NCI-H1105 treated with DMSO at 0.1 percent for 48 hours (cell line): ENCODE measurements around the gene COLQ.
"Not testable (repeated sequence)": the region's sequence is repeated elsewhere in the genome, so short reads cannot be mapped to it uniquely, and the experiment has no call there.

Experiments
- DNase-seq: peaks from one replicate; lab custom pipeline; 2025; lab: John Stamatoyannopoulos, UW

Gene COLQ

DNA sequence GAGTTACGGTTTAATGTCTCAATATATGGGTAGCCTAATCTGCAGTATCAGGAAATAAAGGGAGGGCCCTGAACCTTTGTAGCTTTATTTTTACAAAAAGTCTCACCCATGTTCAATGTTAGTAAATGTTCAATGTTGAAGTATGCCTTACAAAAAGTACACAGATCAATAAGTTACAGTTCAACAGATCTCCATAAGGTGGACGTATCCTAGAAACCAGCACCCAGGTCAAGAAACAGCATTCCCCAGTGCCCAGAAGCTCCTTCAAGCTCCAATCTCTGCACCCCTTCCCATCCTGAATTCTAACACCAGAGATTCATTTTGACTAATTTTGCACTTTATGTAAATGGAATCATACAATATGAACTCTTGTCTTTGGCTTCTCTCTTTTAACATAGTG lies 31.3 kb downstream of the COLQ start:
- DNase-seq: no peak

DNA sequence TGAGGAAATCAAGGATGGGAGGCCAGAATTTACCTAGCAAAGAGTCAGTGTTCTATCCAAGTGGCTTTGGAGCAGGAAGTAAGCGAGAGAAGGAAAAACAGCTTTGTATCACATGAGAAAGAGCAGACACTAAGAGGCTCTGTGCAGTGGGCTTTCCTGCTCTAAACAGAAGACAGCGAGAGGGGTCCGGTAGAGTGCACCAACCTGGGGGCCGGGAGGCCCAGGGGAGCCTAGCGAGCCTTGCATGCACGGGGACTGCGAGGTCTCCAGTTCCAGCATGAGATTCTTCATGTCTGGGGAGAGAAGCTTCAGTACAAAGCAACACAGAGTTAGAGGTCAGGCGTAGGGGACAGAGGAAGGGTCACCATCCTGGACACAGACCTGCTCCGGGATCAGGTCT lies 33.5 kb downstream of the COLQ start:
- DNase-seq: no peak

DNA sequence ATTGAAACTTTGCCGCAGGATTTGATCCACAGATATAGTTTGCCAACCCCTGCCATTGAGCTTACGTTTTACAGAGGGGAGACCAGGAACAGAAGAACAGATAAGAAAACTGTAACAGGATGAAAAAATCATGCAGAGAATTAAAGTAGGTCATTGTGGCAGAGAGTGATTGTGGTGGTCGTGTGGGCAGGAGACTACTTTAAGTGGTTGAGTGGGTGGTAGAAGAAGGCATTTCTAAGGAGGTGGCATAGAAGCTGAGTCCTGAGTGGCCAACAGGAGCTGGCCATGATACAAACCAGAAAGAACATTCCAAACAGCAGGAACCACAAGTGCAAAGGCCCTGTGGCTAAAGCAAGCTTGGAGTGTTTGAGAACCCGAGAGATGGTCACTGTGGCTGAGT lies 34.5 kb downstream of the COLQ start:
- DNase-seq: no peak

GRCh38 chr3:15486020-15486419 lies 35.5 kb downstream of the COLQ start:
- no peak for DNase-seq

DNA sequence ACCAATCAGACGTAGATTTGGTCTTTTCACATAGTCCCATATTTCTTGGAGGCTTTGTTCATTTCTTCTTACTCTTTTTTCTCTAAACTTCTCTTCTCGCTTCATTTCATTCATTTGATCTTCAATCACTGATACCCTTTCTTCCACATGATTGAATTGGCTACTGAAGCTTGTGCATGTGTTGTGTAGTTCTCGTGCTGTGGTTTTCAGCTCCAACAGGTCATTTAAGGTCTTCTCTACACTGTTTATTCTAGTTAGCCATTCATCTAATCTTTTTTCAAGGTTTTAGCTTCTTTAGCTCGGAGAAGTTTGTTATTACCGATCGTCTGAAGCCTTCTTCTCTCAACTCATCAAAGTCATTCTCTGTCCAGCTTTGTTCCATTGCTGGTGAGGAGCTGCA lies 37.0 kb downstream of the COLQ start:
- DNase-seq: not testable (repeated sequence)

DNA sequence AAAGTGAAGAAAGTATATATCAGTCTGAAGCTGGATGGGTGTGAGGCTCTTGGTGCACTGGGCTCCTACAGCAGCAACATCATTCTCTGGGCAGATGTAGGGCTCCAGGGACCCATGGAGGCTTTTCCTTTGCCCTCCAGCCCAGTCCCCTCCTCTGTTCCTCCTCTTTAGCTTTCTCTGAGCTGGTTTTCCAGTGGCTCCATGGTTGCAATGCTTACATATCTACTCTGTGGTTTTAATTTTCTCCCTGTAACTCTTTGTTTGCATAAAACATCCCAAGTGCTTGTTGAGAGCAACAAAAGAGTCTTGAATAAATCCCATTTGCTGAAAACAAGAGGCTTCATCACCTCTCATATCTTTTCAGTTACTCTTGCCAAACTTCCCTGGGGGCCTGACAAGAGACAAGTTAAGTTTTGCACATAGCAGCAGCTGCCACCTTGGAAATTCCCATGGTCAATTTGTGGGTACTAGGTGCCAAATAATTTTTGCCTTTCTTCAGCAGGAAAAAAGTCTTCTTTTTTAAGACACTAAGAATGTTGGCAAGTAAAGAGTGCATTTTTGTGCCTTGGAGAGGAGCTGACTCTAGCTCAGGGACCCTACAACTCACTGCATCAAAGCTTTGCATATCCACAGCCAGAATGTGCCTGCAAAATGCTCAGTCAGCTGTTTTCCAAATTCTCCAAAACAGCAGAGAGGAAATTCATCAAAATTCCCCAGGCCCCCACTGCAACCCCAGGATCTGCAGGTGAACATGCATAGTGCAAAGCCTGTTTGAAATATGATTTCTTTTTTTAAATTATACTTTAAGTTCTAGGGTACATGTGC lies 41.9 kb downstream of the COLQ start:
- no peak for DNase-seq

- DNase-seq: no peak
These were observed 42.9 kb downstream of the COLQ start for GRCh38 chr3:15478640-15478979.

- DNase-seq: no peak
These were observed 43.4 kb downstream of the COLQ start for GRCh38 chr3:15477951-15478639.

- no peak for DNase-seq
These were observed 45.1 kb downstream of the COLQ start for GRCh38 chr3:15476378-15476777.

DNA sequence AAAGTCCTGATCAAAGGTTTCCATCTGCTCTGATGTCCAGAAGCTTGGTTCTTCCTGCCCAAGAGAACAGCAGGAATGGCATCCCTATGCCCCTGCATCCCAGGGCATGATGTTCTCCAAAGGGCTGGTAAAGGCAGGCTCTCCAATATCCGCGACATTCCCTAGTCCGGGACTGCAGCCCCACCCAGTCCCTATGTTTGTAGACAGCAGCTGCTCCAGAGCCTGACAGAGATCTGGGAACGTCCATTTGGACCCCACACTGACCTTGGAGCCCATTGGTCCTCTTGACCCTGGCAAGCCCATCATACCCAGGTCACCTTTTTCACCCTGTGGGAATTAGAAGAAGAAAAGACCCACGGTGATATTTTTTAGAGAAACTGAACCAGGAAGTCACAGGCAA lies 46.3 kb downstream of the COLQ start:
- no peak for DNase-seq

DNA sequence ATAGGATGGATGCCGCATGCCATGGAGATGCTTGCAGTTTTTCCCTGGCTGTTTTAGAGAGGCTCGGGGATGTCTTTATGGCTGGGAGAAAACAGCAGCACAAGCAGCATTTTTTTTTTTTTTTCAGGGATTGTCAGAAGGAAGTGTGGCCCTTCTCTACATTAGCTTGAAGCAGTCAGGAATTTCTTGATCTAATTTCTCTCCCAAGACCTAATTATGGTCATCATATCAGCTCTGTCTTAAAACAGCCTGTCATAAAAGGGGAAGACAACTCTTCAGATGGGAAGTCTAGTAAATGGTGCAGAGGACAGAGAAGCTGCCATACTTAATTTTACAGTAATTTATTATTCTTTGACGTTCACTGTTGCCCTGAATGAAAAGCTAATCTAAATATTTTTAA lies 49.6 kb downstream of the COLQ start:
- DNase-seq: no peak

GRCh38 chr3:15470849-15471248 lies 50.7 kb downstream of the COLQ start:
- no peak for DNase-seq

DNA sequence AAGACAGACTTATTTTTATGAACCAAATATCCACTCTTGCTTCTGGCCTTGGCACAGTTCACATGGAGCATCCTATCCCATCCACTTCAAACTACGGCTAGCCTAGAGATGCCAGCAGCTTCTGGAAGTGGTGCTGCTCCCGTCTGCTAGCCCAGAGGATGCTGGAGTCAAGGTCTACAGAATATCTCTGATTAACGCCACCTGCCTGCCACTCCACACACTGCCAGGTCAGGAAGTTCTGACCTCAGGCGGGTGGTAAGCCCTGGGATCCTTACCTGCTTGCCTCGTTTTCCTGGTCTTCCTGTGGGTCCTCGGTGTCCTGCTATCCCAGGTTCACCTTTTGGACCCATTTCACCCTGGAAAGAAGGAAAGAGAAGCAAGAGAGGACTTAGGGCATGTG lies 51.2 kb downstream of the COLQ start:
- no peak for DNase-seq

DNA sequence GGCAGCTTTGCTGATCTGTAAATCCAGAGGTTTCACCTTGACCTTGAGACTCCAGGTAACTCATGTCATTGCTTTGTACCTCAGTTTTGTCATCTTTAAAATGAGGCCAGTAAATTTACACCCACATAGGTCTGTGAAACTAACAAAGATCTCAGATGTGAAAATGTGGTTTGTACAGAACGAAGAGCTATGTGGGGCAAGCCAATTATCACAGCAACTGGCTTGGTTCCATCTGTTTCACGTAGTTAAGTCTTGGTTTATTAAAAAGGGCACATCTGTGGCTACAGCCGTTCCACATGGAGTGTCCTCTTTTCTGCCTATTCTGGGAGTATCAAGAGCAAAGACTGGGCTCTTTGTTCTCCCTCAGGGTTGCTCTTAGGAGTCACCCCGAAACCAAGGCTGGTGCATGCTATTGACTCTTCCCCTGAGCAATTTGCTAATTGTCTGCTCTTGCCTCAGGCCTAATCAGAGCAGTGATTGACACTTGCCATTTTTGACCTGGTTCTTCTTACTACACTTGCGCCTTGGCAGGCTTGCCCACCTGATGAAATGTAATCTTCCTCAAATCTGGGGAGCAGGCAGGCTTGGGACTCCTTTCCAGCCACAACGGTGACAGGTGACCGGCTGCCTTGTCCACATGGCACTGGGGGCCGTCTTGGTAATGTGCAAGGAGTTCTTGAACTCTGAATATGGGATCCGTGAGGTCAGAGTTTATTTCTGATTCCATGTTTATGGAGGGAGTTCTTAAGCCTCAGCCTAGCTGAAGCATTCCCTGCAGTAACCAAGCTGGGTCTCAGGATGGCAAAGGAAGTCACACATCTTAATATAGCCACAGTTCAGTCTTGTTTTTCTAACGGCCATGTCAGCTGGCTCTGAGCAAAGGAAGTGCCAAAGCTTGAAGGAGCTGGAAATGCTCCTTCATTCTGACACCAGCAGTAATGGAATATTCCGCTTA lies 54.0 kb downstream of the COLQ start:
- no peak for DNase-seq

- DNase-seq: no peak
These were observed 55.5 kb downstream of the COLQ start for GRCh38 chr3:15465876-15466585.

- DNase-seq: no peak
These were observed 59.1 kb downstream of the COLQ start for GRCh38 chr3:15462451-15462850.

DNA sequence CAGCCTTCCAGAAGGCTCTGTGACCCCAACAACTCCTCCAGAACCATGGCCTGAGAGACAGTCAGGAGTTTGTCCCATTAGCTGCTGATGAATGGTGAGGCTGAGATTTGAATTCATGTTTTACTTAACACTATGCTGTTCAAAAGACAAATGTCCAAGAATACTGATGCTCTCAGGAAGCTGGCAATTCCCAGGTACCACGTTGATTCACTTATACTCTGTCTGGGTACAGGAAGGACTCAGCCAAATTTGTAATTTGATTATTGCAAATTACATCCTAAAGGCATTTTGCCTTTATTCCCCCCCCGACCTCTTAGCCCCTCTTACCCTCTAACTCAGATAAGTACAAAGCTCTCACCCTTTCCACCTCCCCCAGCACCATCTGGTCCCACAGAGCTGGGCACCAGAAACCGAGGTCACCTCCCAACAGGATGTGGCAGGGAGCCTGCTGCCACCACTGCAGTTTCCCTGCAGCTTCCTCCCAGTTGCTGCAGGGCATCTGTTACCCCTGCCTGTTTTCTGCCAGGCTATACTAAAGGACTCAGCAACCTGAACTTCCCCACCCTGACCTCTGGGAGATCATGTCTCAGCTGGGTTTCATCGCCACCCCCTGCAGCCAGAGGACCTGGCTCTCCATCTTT lies 60.5 kb downstream of the COLQ start:
- DNase-seq: no peak

DNA sequence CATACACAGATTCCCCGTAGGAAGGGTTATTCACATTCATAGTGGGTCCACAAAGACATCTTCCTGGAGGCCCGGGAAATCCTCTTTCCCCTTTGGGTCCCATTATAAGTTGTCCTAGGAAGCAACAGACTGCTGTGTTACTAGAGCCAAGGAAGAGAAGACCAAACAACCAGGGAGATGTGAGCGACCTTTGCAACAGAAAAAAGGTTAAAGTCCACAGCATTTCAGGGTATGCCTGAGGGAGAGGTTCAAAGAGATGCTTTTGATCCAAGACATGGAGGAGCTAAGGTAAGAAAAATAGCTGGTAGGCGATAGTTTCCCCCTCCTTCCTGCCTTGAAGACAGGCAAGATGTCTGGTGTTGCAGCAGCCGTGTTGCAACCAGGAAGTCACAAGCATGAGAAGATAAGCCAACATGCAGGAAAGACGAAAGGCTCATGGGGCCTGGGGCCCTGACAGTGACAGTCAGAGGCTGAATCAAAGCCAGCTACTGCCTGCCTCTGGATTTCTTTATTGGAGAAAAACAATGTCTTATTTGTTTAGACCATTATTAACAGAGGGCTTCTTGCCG lies 63.2 kb downstream of the COLQ start:
- no peak for DNase-seq

GRCh38 chr3:15456915-15457314 lies 64.6 kb downstream of the COLQ start:
- DNase-seq: not testable (repeated sequence)

- no peak for DNase-seq
These were observed 65.2 kb downstream of the COLQ start for GRCh38 chr3:15456321-15456720.

GRCh38 chr3:15455756-15456155 lies 65.8 kb downstream of the COLQ start:
- no peak for DNase-seq
